SK-N-SH (cell line): ENCODE results near the gene MYBPC3. TPM values are rescaled to one million over a fixed set of nuclear protein-coding genes. Genes with fewer than 3 reads are reported as not detected.

Source experiments
- CTCF ChIA-PET: fragments of 300-600, 350-600 bp; formaldehyde crosslinking; extraction: SDS; loops from one replicate; lab custom pipeline; 2021; lab: Yijun Ruan, JAX
- POLR2A ChIA-PET: fragments of 350-600 bp; sonication (Branson Sonifier 250); formaldehyde crosslinking; extraction: SDS; loops from one replicate; lab custom pipeline; 2020; ENCODE audit warnings: antibody characterized with exemption, inconsistent platforms; lab: Yijun Ruan, JAX
- DNase-seq: peaks from one replicate; pipeline ENCODE4 v3.0.0; 2012
- H2AFZ ChIP-seq: fragments of 200-600 bp; sonication (generic); 2 replicates; pipeline ENCODE4 v1.8.1; 2016; ENCODE audit warnings: antibody characterized with exemption, mild to moderate bottlenecking, low read depth
- H3F3A ChIP-seq: fragments of 200-600 bp; sonication (generic); replicated peaks from 2 replicates; pipeline ENCODE3; 2016; ENCODE audit warnings: antibody characterized with exemption, mild to moderate bottlenecking; ENCODE audit not compliant: insufficient read depth
- H3K27ac ChIP-seq, 2 experiments: fragments of 200-500 bp in 1 of 2; fragments of 200-600 bp in 1 of 2; sonication (Bioruptor generic) in 1 of 2; sonication (generic), shearing (Covaris generic) in 1 of 2; 2 replicates each; pipeline versions ENCODE4 v1.5.1 to v1.6.1; 2014 to 2016; ENCODE audit warnings: low read depth in 2 of 2, inconsistent platforms in 1 of 2, low read length in 1 of 2, mild to moderate bottlenecking in 1 of 2, mixed read lengths in 1 of 2
- H3K27me3 ChIP-seq: fragments of 200-600 bp; sonication (generic), shearing (Covaris generic); 2 replicates; pipeline ENCODE4 v1.6.1; 2016; ENCODE audit warnings: mixed run types; ENCODE audit not compliant: insufficient read depth
- H3K36me3 ChIP-seq, 2 experiments: fragments of 200-500 bp in 1 of 2; fragments of 200-600 bp in 1 of 2; sonication (Bioruptor generic) in 1 of 2; sonication (generic) in 1 of 2; replicated peaks in 1 of 2; 2 replicates each; pipeline versions ENCODE3 to v1.5.1; 2014 to 2016; ENCODE audit warnings: low read length in 1 of 2, mild to moderate bottlenecking in 1 of 2; ENCODE audit not compliant: insufficient read depth in 2 of 2, control insufficient read depth in 1 of 2
- H3K4me1 ChIP-seq, 2 experiments: fragments of 200-500 bp in 1 of 2; fragments of 200-600 bp in 1 of 2; sonication (Bioruptor generic) in 1 of 2; sonication (generic), shearing (Covaris generic) in 1 of 2; 2 replicates each; pipeline versions ENCODE4 v1.5.1 to v1.6.1; 2014 to 2016; ENCODE audit warnings: low read depth in 1 of 2, low read length in 1 of 2, mixed run types in 1 of 2; ENCODE audit not compliant: insufficient read depth in 2 of 2, control insufficient read depth in 1 of 2
- H3K4me2 ChIP-seq: fragments of 200-600 bp; sonication (generic), shearing (Covaris generic); 2 replicates; pipeline ENCODE4 v1.6.1; 2017; ENCODE audit warnings: mixed run types
- H3K4me3 ChIP-seq, 2 experiments: fragments of 200-500 bp in 1 of 2; fragments of 200-600 bp in 1 of 2; sonication (Bioruptor generic) in 1 of 2; sonication (generic), shearing (Covaris generic) in 1 of 2; 2 replicates each; pipeline versions ENCODE4 v1.5.1 to v1.8.1; 2014 to 2016; ENCODE audit warnings: low read depth in 2 of 2, inconsistent platforms in 1 of 2, low read length in 1 of 2, mild to moderate bottlenecking in 1 of 2, mixed read lengths in 1 of 2, moderate library complexity in 1 of 2
- H3K79me2 ChIP-seq: fragments of 200-600 bp; sonication (generic); 2 replicates; pipeline ENCODE4 v1.8.1; 2017; ENCODE audit warnings: mild to moderate bottlenecking; ENCODE audit not compliant: insufficient read depth
- H3K9ac ChIP-seq: fragments of 200-600 bp; sonication (generic); 2 replicates; pipeline ENCODE4 v1.6.1; 2017; ENCODE audit warnings: mixed run types
- H3K9me2 ChIP-seq: fragments of 200-600 bp; sonication (generic); 2 replicates; pipeline ENCODE4 v1.6.1; 2017; ENCODE audit warnings: mixed run types
- H3K9me3 ChIP-seq: fragments of 200-600 bp; sonication (generic); 2 replicates; pipeline ENCODE4 v1.6.1; 2017; ENCODE audit warnings: mixed run types, mild to moderate bottlenecking, moderate library complexity
- H4K20me1 ChIP-seq: fragments of 200-600 bp; sonication (generic); 2 replicates; pipeline ENCODE4 v1.6.1; 2017; ENCODE audit warnings: mild to moderate bottlenecking, mixed run types; ENCODE audit not compliant: insufficient read depth
- CTCF ChIP-seq: fragments of 200-600 bp; sonication (generic); IDR thresholded peaks from 2 replicates; pipeline ENCODE4 v1.6.1; 2017; ENCODE audit warnings: antibody characterized with exemption, mild to moderate bottlenecking, moderate library complexity
- FOXJ3 ChIP-seq: sonication (generic); formaldehyde crosslinking; IDR thresholded peaks from 2 replicates; pipeline ENCODE4 v1.5.1; 2020; ENCODE audit warnings: mild to moderate bottlenecking, missing genetic modification reagents
- JUND ChIP-seq: IDR thresholded peaks from 2 replicates; pipeline ENCODE4 v1.4.0; 2012
- NRF1 ChIP-seq: IDR thresholded peaks from 2 replicates; pipeline ENCODE4 v1.6.1; 2012; ENCODE audit warnings: low read depth, mild to moderate bottlenecking, low read length
- PBX3 ChIP-seq: IDR thresholded peaks from 2 replicates; pipeline ENCODE4; 2012
- REST ChIP-seq: IDR thresholded peaks from 2 replicates; pipeline ENCODE4 v1.6.1; 2012; ENCODE audit warnings: mild to moderate bottlenecking, low read depth, low read length, moderate library complexity
- RXRA ChIP-seq: IDR thresholded peaks from 2 replicates; pipeline ENCODE4 v1.4.0; 2012; ENCODE audit warnings: low read depth, mild to moderate bottlenecking, borderline replicate concordance
- USF2 ChIP-seq: fragments of 150-350 bp; IDR thresholded peaks from 2 replicates; pipeline ENCODE4 v1.6.1; 2017; ENCODE audit warnings: antibody characterized with exemption, low read length, low read depth, borderline replicate concordance
- YY1 ChIP-seq: IDR thresholded peaks from 2 replicates; pipeline ENCODE4 v1.4.0; 2012; ENCODE audit warnings: low read depth, mild to moderate bottlenecking
- WGBS: methylation state at CpG from one replicate; pipeline ENCODE4 v1.1.6; 2017; ENCODE audit warnings: low lambda C conversion rate; 5-methylcytosine and 5-hydroxymethylcytosine counted together
- polyA plus RNA-seq, 3 experiments: library from polyadenylated mRNA; depleted of rRNA; stranded (reverse); fragments of >200 nt; gene quantifications; 2 replicates each; pipeline ENCODE4 v1.2.3, GENCODE V29; 2012
- TF ChIP-seq, protein P1 (sequence below): fragments of 150-350 bp; IDR thresholded peaks from 2 replicates; pipeline ENCODE4 v1.6.1; 2016; ENCODE audit warnings: mild to moderate bottlenecking, low read depth, low read length

The MYBPC3 gene
- polyA plus RNA-seq, 1 of the 3 experiments (the other 2 are of a cell fraction) = not detected

- WGBS = 92% methylated on average over 3 of the region's 3 CpGs
- DNase-seq = no peak
- CTCF ChIA-PET = no interaction called here
- no peaks in the 10 kb centered on the region for H3K4me1 ChIP-seq
- POLR2A ChIA-PET = no interaction called here
- H3K9me3 ChIP-seq = peaks cover 15% of the 10 kb centered on the region; the same call in 1 of the 2 replicates
- no peak overlapping the region for H3K9ac ChIP-seq
- no peaks in the 10 kb centered on the region; the same call in 1 of the 2 replicates for H3K79me2 ChIP-seq
- no peaks in the 10 kb centered on the region for H3K27me3 ChIP-seq
- H3K9me2 ChIP-seq = no peaks in the 10 kb centered on the region
- H2AFZ ChIP-seq = no peak overlapping the region
- H4K20me1 ChIP-seq = no peaks in the 10 kb centered on the region
- peaks cover 52 to 89% of the 10 kb centered on the region in 2 experiments for H3K36me3 ChIP-seq
- H3K27ac ChIP-seq = no peak overlapping the region
- no peak overlapping the region for H3K4me3 ChIP-seq
- no peaks in the 10 kb centered on the region for H3F3A ChIP-seq
- no peak overlapping the region for H3K4me2 ChIP-seq
- TF ChIP-seq, protein P1, sequence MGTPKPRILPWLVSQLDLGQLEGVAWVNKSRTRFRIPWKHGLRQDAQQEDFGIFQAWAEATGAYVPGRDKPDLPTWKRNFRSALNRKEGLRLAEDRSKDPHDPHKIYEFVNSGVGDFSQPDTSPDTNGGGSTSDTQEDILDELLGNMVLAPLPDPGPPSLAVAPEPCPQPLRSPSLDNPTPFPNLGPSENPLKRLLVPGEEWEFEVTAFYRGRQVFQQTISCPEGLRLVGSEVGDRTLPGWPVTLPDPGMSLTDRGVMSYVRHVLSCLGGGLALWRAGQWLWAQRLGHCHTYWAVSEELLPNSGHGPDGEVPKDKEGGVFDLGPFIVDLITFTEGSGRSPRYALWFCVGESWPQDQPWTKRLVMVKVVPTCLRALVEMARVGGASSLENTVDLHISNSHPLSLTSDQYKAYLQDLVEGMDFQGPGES = no peak
- no peak for TF ChIP-seq RXRA
- no peak for TF ChIP-seq JUND
- TF ChIP-seq USF2 = no peak
- TF ChIP-seq FOXJ3 (CRISPR knock-in tag) = no peak
- TF ChIP-seq CTCF = no peak
- no peak for TF ChIP-seq REST
- TF ChIP-seq NRF1 = no peak
- no peak for TF ChIP-seq YY1
- TF ChIP-seq PBX3 = no peak
Measured at GRCh38 chr11:47299078-47299477, 53.4 kb downstream of the MYBPC3 start.
